ENCODE measurements around the gene ALOX15B. TPM values are rescaled to one million over a fixed set of nuclear protein-coding genes. Genes with fewer than 3 reads are reported as not detected.

Gene ALOX15B
- total and polyA plus RNA-seq, 7 experiments from 2014 or later: 0.61 TPM; not detected in 6

DNA sequence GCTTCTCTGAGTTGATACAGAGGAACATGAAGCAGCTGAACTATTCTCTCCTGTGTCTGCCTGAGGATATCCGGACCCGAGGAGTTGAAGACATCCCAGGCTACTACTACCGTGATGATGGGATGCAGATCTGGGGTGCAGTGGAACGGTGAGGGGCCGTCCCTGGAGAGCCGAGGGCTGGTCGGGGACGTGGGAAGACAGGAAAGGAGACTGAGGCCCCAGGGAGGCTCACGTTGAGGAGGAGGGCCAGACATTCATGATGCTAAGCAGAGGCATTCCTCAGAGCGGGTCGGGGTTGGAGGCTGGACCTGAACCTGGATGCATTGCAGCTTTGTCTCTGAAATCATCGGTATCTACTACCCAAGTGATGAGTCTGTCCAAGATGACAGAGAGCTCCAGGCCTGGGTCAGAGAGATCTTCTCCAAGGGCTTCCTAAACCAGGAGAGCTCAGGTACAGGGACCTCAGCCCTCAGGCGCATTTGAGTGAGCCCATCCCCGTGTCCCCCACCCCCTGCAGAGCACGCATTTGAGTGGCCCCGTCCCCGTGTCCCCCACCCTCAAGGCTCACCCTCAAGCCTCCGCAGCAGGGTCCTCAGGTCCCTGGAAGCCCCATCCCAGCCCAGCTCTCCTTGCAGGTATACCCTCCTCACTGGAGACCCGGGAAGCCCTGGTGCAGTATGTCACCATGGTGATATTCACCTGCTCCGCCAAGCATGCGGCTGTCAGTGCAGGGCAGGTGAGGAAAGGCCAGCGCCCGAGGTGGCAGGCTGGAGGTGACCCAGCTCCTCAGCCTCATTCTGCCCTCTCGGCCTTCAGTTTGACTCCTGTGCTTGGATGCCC, 8.3 kb downstream of the ALOX15B start:
- no peak overlapping the region for H3K27ac ChIP-seq (ENCODE audit: low read depth, low read length)
- Mint-ChIP-seq H3K27ac (no peak overlapping the region), H3K4me3 (no peak overlapping the region), H3K36me3 (no peaks in the 10 kb centered on the region), H3K27me3 (peaks cover 0 to 4% (median 0%) of the 10 kb centered on the region in 5 donors), H3K9me3 (peaks cover 0 to 1% (median 0%) of the 10 kb centered on the region in 11 donors), H3K4me1 (peaks cover 0 to 2% (median 0%) of the 10 kb centered on the region in 7 donors)
- intact Hi-C loops (cut with micrococcal nuclease): no loop called here
- no peaks in the 10 kb centered on the region for H3K27me3 ChIP-seq (ENCODE audit: control insufficient read depth in 2 of 2, insufficient read depth in 2 of 2, low read length in 2 of 2)
- H3K9me3 ChIP-seq (ENCODE audit: control insufficient read depth in 2 of 3, low read length in 3 of 3): no peaks in the 10 kb centered on the region
- H3K4me1 ChIP-seq (ENCODE audit: control insufficient read depth in 2 of 2, insufficient read depth in 2 of 2, low read length in 2 of 2): no peaks in the 10 kb centered on the region
- ATAC-seq: no peak
- no peak for DNase-seq
- ChIA-PET POLR2A (no interaction called here), CTCF (no interaction called here)
- no peaks in the 10 kb centered on the region for H3K36me3 ChIP-seq (ENCODE audit: control insufficient read depth in 2 of 3, insufficient read depth in 3 of 3, low read length in 3 of 3)
- H3K4me3 ChIP-seq (ENCODE audit: low read length): no peak overlapping the region

DNA sequence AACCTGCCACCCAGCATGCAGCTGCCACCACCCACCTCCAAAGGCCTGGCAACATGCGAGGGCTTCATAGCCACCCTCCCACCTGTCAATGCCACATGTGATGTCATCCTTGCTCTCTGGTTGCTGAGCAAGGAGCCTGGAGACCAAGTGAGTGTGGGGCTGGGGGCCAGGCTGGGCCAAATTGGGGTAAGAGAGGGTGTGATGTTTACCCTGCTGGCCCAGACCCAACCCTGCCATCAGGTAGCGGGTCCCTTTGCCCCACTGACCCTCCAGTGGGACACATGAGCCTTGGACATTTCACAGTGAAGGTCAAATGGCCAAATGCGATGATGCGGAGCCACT, 8.9 kb downstream of the ALOX15B start:
- no peak for ATAC-seq
- H3K4me3 ChIP-seq (ENCODE audit: low read length): no peak overlapping the region
- H3K4me1 ChIP-seq (ENCODE audit: control insufficient read depth in 2 of 2, insufficient read depth in 2 of 2, low read length in 2 of 2): no peaks in the 10 kb centered on the region
- no peak for DNase-seq
- Mint-ChIP-seq H3K4me3 (no peak overlapping the region), H3K27me3 (peaks cover 0 to 4% (median 0%) of the 10 kb centered on the region in 5 donors), H3K9me3 (peaks cover 0 to 1% (median 0%) of the 10 kb centered on the region in 11 donors), H3K4me1 (peaks cover 0 to 2% (median 0%) of the 10 kb centered on the region in 7 donors), H3K36me3 (no peaks in the 10 kb centered on the region), H3K27ac (no peak overlapping the region)
- CTCF ChIA-PET: no interaction called here
- no peaks in the 10 kb centered on the region for H3K27me3 ChIP-seq (ENCODE audit: control insufficient read depth in 2 of 2, insufficient read depth in 2 of 2, low read length in 2 of 2)
- POLR2A ChIA-PET: no interaction called here
- intact Hi-C loops (cut with micrococcal nuclease): no loop called here
- no peak overlapping the region for H3K27ac ChIP-seq (ENCODE audit: low read depth, low read length)
- no peaks in the 10 kb centered on the region for H3K36me3 ChIP-seq (ENCODE audit: control insufficient read depth in 2 of 3, insufficient read depth in 3 of 3, low read length in 3 of 3)
- H3K9me3 ChIP-seq (ENCODE audit: control insufficient read depth in 2 of 3, low read length in 3 of 3): no peaks in the 10 kb centered on the region

GRCh38 chr17:8048236-8048635, 9.4 kb downstream of the ALOX15B start:
- H3K4me3 ChIP-seq (ENCODE audit: low read length): no peak overlapping the region
- no peaks in the 10 kb centered on the region for H3K9me3 ChIP-seq (ENCODE audit: control insufficient read depth in 2 of 3, low read length in 3 of 3)
- Mint-ChIP-seq H3K36me3 (no peaks in the 10 kb centered on the region), H3K27ac (no peak overlapping the region), H3K27me3 (peaks cover 0 to 4% (median 0%) of the 10 kb centered on the region in 5 donors), H3K9me3 (peaks cover 0 to 1% (median 0%) of the 10 kb centered on the region in 11 donors), H3K4me1 (peaks cover 0 to 2% (median 0%) of the 10 kb centered on the region in 7 donors), H3K4me3 (no peak overlapping the region)
- no peaks in the 10 kb centered on the region for H3K4me1 ChIP-seq (ENCODE audit: control insufficient read depth in 2 of 2, insufficient read depth in 2 of 2, low read length in 2 of 2)
- POLR2A ChIA-PET: no interaction called here
- DNase-seq (no peak), ATAC-seq (no peak)
- CTCF ChIA-PET: no interaction called here
- no peaks in the 10 kb centered on the region for H3K27me3 ChIP-seq (ENCODE audit: control insufficient read depth in 2 of 2, insufficient read depth in 2 of 2, low read length in 2 of 2)
- no peaks in the 10 kb centered on the region for H3K36me3 ChIP-seq (ENCODE audit: control insufficient read depth in 2 of 3, insufficient read depth in 3 of 3, low read length in 3 of 3)
- no peak overlapping the region for H3K27ac ChIP-seq (ENCODE audit: low read depth, low read length)
- intact Hi-C loops (cut with micrococcal nuclease): no loop called here

DNA sequence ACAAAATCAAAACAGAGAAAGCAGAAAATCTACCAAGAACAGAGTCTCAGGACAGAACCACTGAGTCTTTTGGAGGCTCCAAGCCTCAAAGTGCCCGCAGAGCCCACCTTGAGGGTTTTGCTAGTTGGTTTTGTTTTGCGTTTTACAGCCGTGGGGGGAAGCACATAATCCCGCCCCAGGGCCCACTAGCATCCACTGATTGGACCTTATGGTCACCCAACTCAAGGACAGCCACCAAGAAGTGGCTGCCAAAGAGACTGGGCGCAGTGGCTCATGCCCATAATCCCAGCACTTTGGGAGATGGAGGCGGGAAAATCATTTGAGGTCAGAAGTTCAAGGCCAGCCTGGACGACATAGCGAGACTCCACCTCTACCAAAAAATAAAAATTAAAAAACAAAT, 9.9 kb downstream of the ALOX15B start:
- Histone ChIP-seq H3K4me1 (ENCODE audit: control insufficient read depth in 2 of 2, insufficient read depth in 2 of 2, low read length in 2 of 2) (no peaks in the 10 kb centered on the region), H3K36me3 (ENCODE audit: control insufficient read depth in 2 of 3, insufficient read depth in 3 of 3, low read length in 3 of 3) (no peaks in the 10 kb centered on the region), H3K27ac (ENCODE audit: low read depth, low read length) (no peak overlapping the region), H3K27me3 (ENCODE audit: control insufficient read depth in 2 of 2, insufficient read depth in 2 of 2, low read length in 2 of 2) (no peaks in the 10 kb centered on the region), H3K4me3 (ENCODE audit: low read length) (no peak overlapping the region), H3K9me3 (ENCODE audit: control insufficient read depth in 2 of 3, low read length in 3 of 3) (no peaks in the 10 kb centered on the region)
- Mint-ChIP-seq H3K27ac (no peak overlapping the region), H3K4me3 (no peak overlapping the region), H3K4me1 (no peaks in the 10 kb centered on the region), H3K27me3 (peaks cover 0 to 4% (median 0%) of the 10 kb centered on the region in 5 donors), H3K36me3 (no peaks in the 10 kb centered on the region), H3K9me3 (peaks cover 0 to 1% (median 0%) of the 10 kb centered on the region in 11 donors)
- ChIA-PET CTCF (no interaction called here), POLR2A (no interaction called here)
- DNase-seq (no peak), ATAC-seq (no peak)
- intact Hi-C loops (cut with micrococcal nuclease): no loop called here

GRCh38 chr17:8051831-8052230, 13.0 kb downstream of the ALOX15B start:
- H3K27ac ChIP-seq (ENCODE audit: low read depth, low read length): no peak overlapping the region
- POLR2A ChIA-PET: no interaction called here
- H3K27me3 ChIP-seq (ENCODE audit: control insufficient read depth in 2 of 2, insufficient read depth in 2 of 2, low read length in 2 of 2): no peaks in the 10 kb centered on the region
- Mint-ChIP-seq H3K27ac (no peak overlapping the region), H3K9me3 (no peaks in the 10 kb centered on the region), H3K27me3 (peaks cover 0 to 13% (median 4%) of the 10 kb centered on the region in 5 donors), H3K36me3 (no peaks in the 10 kb centered on the region), H3K4me3 (no peak overlapping the region), H3K4me1 (peaks cover 0 to 10% (median 0%) of the 10 kb centered on the region in 7 donors)
- H3K4me1 ChIP-seq (ENCODE audit: control insufficient read depth in 2 of 2, insufficient read depth in 2 of 2, low read length in 2 of 2): no peaks in the 10 kb centered on the region
- H3K9me3 ChIP-seq (ENCODE audit: control insufficient read depth in 2 of 3, low read length in 3 of 3): no peaks in the 10 kb centered on the region
- CTCF ChIA-PET: interaction anchor here (0.7 kb wide), 1 partner anchor 758 kb away, joined by 3 read pairs; no protein-coding TSS in a partner anchor
- no peak for DNase-seq
- no peaks in the 10 kb centered on the region for H3K36me3 ChIP-seq (ENCODE audit: control insufficient read depth in 2 of 3, insufficient read depth in 3 of 3, low read length in 3 of 3)
- no peak overlapping the region for H3K4me3 ChIP-seq (ENCODE audit: low read length)
- intact Hi-C loops (cut with micrococcal nuclease): no loop called here
- no peak for ATAC-seq

GRCh38 chr17:8052256-8053252, 13.7 kb downstream of the ALOX15B start:
- intact Hi-C loops (cut with micrococcal nuclease): no loop called here
- DNase-seq: no peak
- Mint-ChIP-seq H3K4me3 (no peak overlapping the region), H3K9me3 (no peaks in the 10 kb centered on the region), H3K4me1 (peaks cover 0 to 16% (median 6%) of the 10 kb centered on the region in 7 donors), H3K36me3 (no peaks in the 10 kb centered on the region), H3K27me3 (peaks cover 4 to 20% (median 8%) of the 10 kb centered on the region in 5 donors), H3K27ac (no peak overlapping the region)
- Histone ChIP-seq H3K4me1 (ENCODE audit: control insufficient read depth in 2 of 2, insufficient read depth in 2 of 2, low read length in 2 of 2) (no peaks in the 10 kb centered on the region), H3K9me3 (ENCODE audit: control insufficient read depth in 2 of 3, low read length in 3 of 3) (no peaks in the 10 kb centered on the region), H3K27ac (ENCODE audit: low read depth, low read length) (no peak overlapping the region), H3K36me3 (ENCODE audit: control insufficient read depth in 2 of 3, insufficient read depth in 3 of 3, low read length in 3 of 3) (no peaks in the 10 kb centered on the region), H3K4me3 (ENCODE audit: low read length) (no peak overlapping the region), H3K27me3 (ENCODE audit: control insufficient read depth in 2 of 2, insufficient read depth in 2 of 2, low read length in 2 of 2) (no peaks in the 10 kb centered on the region)
- ChIA-PET POLR2A (no interaction called here), CTCF (no interaction called here)
- ATAC-seq: no peak
